ENCODE results near the gene CA14. TPM values are rescaled to one million over a fixed set of nuclear protein-coding genes. Genes with fewer than 3 reads are reported as not detected.
A peak's percentile ranks its signal among the peaks of the same experiment; 100 is the strongest.

CA14 gene
- total RNA-seq, 1 experiment from 2014 or later: 42.0 TPM

DNA sequence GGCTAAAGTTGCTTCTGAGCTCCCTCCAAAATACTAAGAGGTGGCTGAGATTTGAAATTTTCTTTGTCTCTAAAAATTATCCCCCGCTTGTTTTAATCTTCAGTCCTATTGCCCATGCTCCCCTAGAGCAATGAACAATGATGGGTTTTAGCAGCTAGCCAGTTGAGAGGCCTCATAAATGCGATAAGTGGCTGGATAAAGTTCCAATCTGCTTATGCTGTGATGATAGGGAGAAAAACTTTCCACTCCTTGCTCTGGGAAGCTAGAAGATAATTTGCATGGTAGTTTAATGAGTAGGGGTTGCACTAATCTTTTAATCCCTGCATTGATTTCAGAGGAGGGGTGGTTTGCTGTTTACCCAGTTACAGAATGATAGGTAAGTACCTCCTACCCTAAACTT, 54.2 kb downstream of the CA14 start:
- no peak overlapping the region for H3K27ac ChIP-seq (ENCODE audit: insufficient read length, low read depth, low read length)
- H3K4me2 ChIP-seq (ENCODE audit: insufficient read depth, insufficient read length, low read length): no peak overlapping the region
- H2BK15ac ChIP-seq (ENCODE audit: low read depth, low read length): no peak overlapping the region
- H3K9ac ChIP-seq (ENCODE audit: extremely low read depth, insufficient read length, low read length): no peak overlapping the region
- no peaks in the 10 kb centered on the region for H3K79me2 ChIP-seq (ENCODE audit: insufficient read depth, low read length)
- no peak overlapping the region for H3K23ac ChIP-seq (ENCODE audit: insufficient read length, low read depth, low read length)
- H2AFZ ChIP-seq (ENCODE audit: low read length): no peak overlapping the region
- no peak overlapping the region for H3K18ac ChIP-seq (ENCODE audit: insufficient read length, low read depth, low read length)
- no peak overlapping the region for H4K5ac ChIP-seq (ENCODE audit: insufficient read length, low read depth, low read length)
- no peak overlapping the region for H3K56ac ChIP-seq (ENCODE audit: insufficient read length, low read depth, low read length)
- Mint-ChIP-seq H3K9me3 (no peaks in the 10 kb centered on the region; a peak in 1 of 5 replicates), H3K4me3 (no peak overlapping the region), H3K27me3 (ENCODE audit: low read depth) (no peaks in the 10 kb centered on the region), H3K36me3 (ENCODE audit: insufficient read depth in 1 of 3, low read depth in 3 of 3) (peaks cover 14 to 25% (median 21%) of the 10 kb centered on the region in 3 experiments; a peak in 6 of 7 replicates), H3K27ac (peak overlapping the region in 1 of 3 experiments; percentile 2; a peak in 1 of 7 replicates), H3K4me1 (peaks cover 0 to 2% of the 10 kb centered on the region in 2 experiments; a peak in 1 of 4 replicates)
- H3T11ph ChIP-seq (ENCODE audit: low read length): no peak overlapping the region
- TF ChIP-seq, protein P1, sequence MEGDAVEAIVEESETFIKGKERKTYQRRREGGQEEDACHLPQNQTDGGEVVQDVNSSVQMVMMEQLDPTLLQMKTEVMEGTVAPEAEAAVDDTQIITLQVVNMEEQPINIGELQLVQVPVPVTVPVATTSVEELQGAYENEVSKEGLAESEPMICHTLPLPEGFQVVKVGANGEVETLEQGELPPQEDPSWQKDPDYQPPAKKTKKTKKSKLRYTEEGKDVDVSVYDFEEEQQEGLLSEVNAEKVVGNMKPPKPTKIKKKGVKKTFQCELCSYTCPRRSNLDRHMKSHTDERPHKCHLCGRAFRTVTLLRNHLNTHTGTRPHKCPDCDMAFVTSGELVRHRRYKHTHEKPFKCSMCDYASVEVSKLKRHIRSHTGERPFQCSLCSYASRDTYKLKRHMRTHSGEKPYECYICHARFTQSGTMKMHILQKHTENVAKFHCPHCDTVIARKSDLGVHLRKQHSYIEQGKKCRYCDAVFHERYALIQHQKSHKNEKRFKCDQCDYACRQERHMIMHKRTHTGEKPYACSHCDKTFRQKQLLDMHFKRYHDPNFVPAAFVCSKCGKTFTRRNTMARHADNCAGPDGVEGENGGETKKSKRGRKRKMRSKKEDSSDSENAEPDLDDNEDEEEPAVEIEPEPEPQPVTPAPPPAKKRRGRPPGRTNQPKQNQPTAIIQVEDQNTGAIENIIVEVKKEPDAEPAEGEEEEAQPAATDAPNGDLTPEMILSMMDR (conservative IDR thresholded peaks at IDR 0.05): no peak
- H2AK5ac ChIP-seq (ENCODE audit: insufficient read length, low read length): no peak overlapping the region
- H2BK12ac ChIP-seq (ENCODE audit: insufficient read length, low read depth, low read length): no peak overlapping the region
- H3K4ac ChIP-seq (ENCODE audit: low read depth, low read length): no peak overlapping the region
- DNase-seq: no peak
- no peaks in the 10 kb centered on the region for H3K23me2 ChIP-seq (ENCODE audit: insufficient read length, low read depth, low read length, poor library complexity, severe bottlenecking)
- H3K9me3 ChIP-seq (ENCODE audit: control insufficient read depth, low read depth, low read length): no peaks in the 10 kb centered on the region
- H4K8ac ChIP-seq (replicated peaks; ENCODE audit: insufficient read length, low read depth, low read length): no peak overlapping the region
- no peaks in the 10 kb centered on the region for H3K79me1 ChIP-seq (ENCODE audit: insufficient read depth, low read depth, low read length, poor library complexity, severe bottlenecking)
- no peak overlapping the region for H4K91ac ChIP-seq (ENCODE audit: insufficient read length, low read depth, low read length)
- H2BK5ac ChIP-seq (ENCODE audit: insufficient read length, low read length): no peak overlapping the region
- no peak overlapping the region for H2BK20ac ChIP-seq (ENCODE audit: low read depth, low read length, poor library complexity, severe bottlenecking)
- no peaks in the 10 kb centered on the region for H3K4me1 ChIP-seq (ENCODE audit: insufficient read depth, low read length)
- H3K14ac ChIP-seq (ENCODE audit: insufficient read depth, low read length): no peak overlapping the region
- H4K20me1 ChIP-seq (ENCODE audit: control insufficient read depth, insufficient read depth, insufficient read length): no peaks in the 10 kb centered on the region
- WGBS (ENCODE audit: extremely low coverage, insufficient read length, low lambda C conversion rate): no CpG with 5 or more reads among the region's 2 CpGs
- no peak overlapping the region for H2BK120ac ChIP-seq (ENCODE audit: low read depth, low read length, poor library complexity, severe bottlenecking)
- no peaks in the 10 kb centered on the region for H3K27me3 ChIP-seq (ENCODE audit: insufficient read depth, low read length)

Other genes starting within 250 kb of the CA14 start
- gene OTUD7B, start 247.0 kb upstream of the CA14 start, total RNA-seq (2021): 22.5 and 23.5 TPM in 2 replicates
- gene VPS45, start 190.0 kb upstream of the CA14 start, total RNA-seq (2021): 31.8 and 31.9 TPM in 2 replicates
- 47.6 and 48.1 TPM in 2 replicates for gene PLEKHO1, start 107.9 kb upstream of the CA14 start, total RNA-seq (2021)
- gene ANP32E, start 21.7 kb upstream of the CA14 start, total RNA-seq (2021): 103 and 106 TPM in 2 replicates
- 113 and 115 TPM in 2 replicates for gene APH1A, start 11.2 kb downstream of the CA14 start, total RNA-seq (2021)
- gene C1orf54, start 15.0 kb downstream of the CA14 start, total RNA-seq (2021): 20.8 and 21.3 TPM in 2 replicates
- 15.6 TPM in 2 replicates for gene CIART, start 24.8 kb downstream of the CA14 start, total RNA-seq (2021)
- gene MRPS21, start 36.1 kb downstream of the CA14 start, total RNA-seq (2021): 113 and 114 TPM in 2 replicates
- gene PRPF3, start 63.8 kb downstream of the CA14 start, total RNA-seq (2021): 82.3 and 86.1 TPM in 2 replicates
- gene RPRD2, start 106.4 kb downstream of the CA14 start, total RNA-seq (2021): 37.9 and 39.0 TPM in 2 replicates
- 36.5 and 38.8 TPM in 2 replicates for gene TARS2, start 229.6 kb downstream of the CA14 start, total RNA-seq (2021)

All from H9 (cell line).